HepG2 (cell line): Measurements from ENCODE around the gene ATIC. TPM values are rescaled to one million over a fixed set of nuclear protein-coding genes. Genes with fewer than 3 reads are reported as not detected.

Experiments
- AFF4 ChIP-seq: sonication (generic); formaldehyde crosslinking; IDR thresholded peaks from 2 replicates; pipeline ENCODE4 v1.4.0; 2020; ENCODE audit warnings: missing genetic modification reagents
- AGO2 ChIP-seq: fragments of 200-400 bp; formaldehyde crosslinking; optimal IDR thresholded peaks from 2 replicates; pipeline ENCODE3; 2017; ENCODE audit warnings: mild to moderate bottlenecking, low read depth, low read length, moderate library complexity
- AHR ChIP-seq: IDR thresholded peaks from 2 replicates; pipeline ENCODE4 v1.6.1; 2018; ENCODE audit warnings: missing genetic modification reagents, missing compliant biosample characterization
- ASH2L ChIP-seq: fragments of 300-600, 200-600 bp; sonication (generic); IDR thresholded peaks from 2 replicates; pipeline ENCODE4 v1.7.0; 2017; ENCODE audit warnings: low read depth, mild to moderate bottlenecking, moderate library complexity, mixed read lengths, low read length; ENCODE audit not compliant: insufficient read length
- ATF4 ChIP-seq, 2 experiments: fragments of 450-650 bp in 1 of 2; sonication (generic) in 1 of 2; formaldehyde crosslinking; IDR thresholded peaks; 2 replicates each; pipeline versions ENCODE4 v1.5.0 to v1.8.0; 2020 to 2022; ENCODE audit warnings: mild to moderate bottlenecking in 1 of 2, missing genetic modification reagents in 1 of 2
- ATF7-NPFF ChIP-seq: sonication (generic); formaldehyde crosslinking; IDR thresholded peaks from 2 replicates; pipeline ENCODE4 v1.8.1; 2023; ENCODE audit warnings: mild to moderate bottlenecking, low read depth, missing genetic modification reagents, moderate library complexity
- FLYWCH1 ChIP-seq: sonication (generic); formaldehyde crosslinking; IDR thresholded peaks from 2 replicates; pipeline ENCODE4 v1.8.1; 2023; ENCODE audit warnings: mild to moderate bottlenecking, missing genetic modification reagents
- FOXK2 ChIP-seq: fragments of 450-650 bp; IDR thresholded peaks from 2 replicates; pipeline ENCODE4 v1.6.1; 2016
- FOXO1 ChIP-seq: sonication (generic); formaldehyde crosslinking; IDR thresholded peaks from 2 replicates; pipeline ENCODE4 v1.4.0; 2020; ENCODE audit warnings: missing genetic modification reagents
- HNRNPUL1 ChIP-seq: fragments of 200-400 bp; formaldehyde crosslinking; IDR thresholded peaks from 2 replicates; pipeline ENCODE4 v1.6.1; 2017; ENCODE audit warnings: low read depth, mild to moderate bottlenecking, low read length, moderate library complexity
- HOMEZ ChIP-seq: IDR thresholded peaks from 2 replicates; pipeline ENCODE4 v1.6.1; 2016; ENCODE audit warnings: low read depth
- POLR2G ChIP-seq: fragments of 200-400 bp; formaldehyde crosslinking; IDR thresholded peaks from 2 replicates; pipeline ENCODE4 v1.6.1; 2018; ENCODE audit warnings: mild to moderate bottlenecking, low read depth, low read length, moderate library complexity
- RBM22 ChIP-seq: fragments of 200-400 bp; formaldehyde crosslinking; optimal IDR thresholded peaks from 2 replicates; pipeline ENCODE3; 2017; ENCODE audit warnings: mild to moderate bottlenecking, low read length, moderate library complexity
- SOX6 ChIP-seq, 2 experiments: fragments of 450-650 bp in 1 of 2; sonication (generic) in 1 of 2; formaldehyde crosslinking in 1 of 2; IDR thresholded peaks; 2 replicates each; pipeline versions ENCODE4 v1.4.0 to v1.6.1; 2017 to 2020; ENCODE audit warnings: antibody characterized with exemption in 1 of 2, mild to moderate bottlenecking in 1 of 2, missing genetic modification reagents in 1 of 2
- TEAD3 ChIP-seq: optimal IDR thresholded peaks from 2 replicates; pipeline ENCODE3; 2016; ENCODE audit warnings: borderline replicate concordance
- TOPORS ChIP-seq: sonication (generic); formaldehyde crosslinking; IDR thresholded peaks from 2 replicates; pipeline ENCODE4 v1.8.0; 2023; ENCODE audit warnings: mild to moderate bottlenecking, missing genetic modification reagents
- ZBTB44 ChIP-seq: sonication (generic); formaldehyde crosslinking; IDR thresholded peaks from 2 replicates; pipeline ENCODE4 v1.4.0; 2020; ENCODE audit warnings: missing genetic modification reagents
- ZNF441 ChIP-seq: sonication (generic); formaldehyde crosslinking; IDR thresholded peaks from 2 replicates; pipeline ENCODE4 v1.7.0; 2021; ENCODE audit warnings: missing genetic modification reagents, borderline replicate concordance
- ZNF691 ChIP-seq: sonication (generic); formaldehyde crosslinking; IDR thresholded peaks from 2 replicates; pipeline ENCODE4 v1.4.0; 2020; ENCODE audit warnings: missing genetic modification reagents, low read depth, mild to moderate bottlenecking, borderline replicate concordance
- ZNF850 ChIP-seq: sonication (generic); formaldehyde crosslinking; conservative IDR thresholded peaks from 2 replicates; pipeline ENCODE4 v1.9.0; 2021; ENCODE audit warnings: mild to moderate bottlenecking, missing genetic modification reagents
- polyA plus RNA-seq, 8 experiments: library from polyadenylated mRNA; depleted of rRNA in 3 of 8; stranded (reverse) in 7 of 8; unstranded in 1 of 8; fragments of >200 nt; fragmentation: Illumina TruSeq in 4 of 8; extraction: Trizol in 4 of 8; gene quantifications; 2 replicates each; pipeline versions ENCODE4 v1.2.1 to v1.2.3, GENCODE V29; 2011 to 2016; ENCODE audit warnings: low read depth in 4 of 8, missing spikeins in 1 of 8, mixed read lengths in 1 of 8; ENCODE audit not compliant: insufficient read depth in 1 of 8
- total RNA-seq, 5 experiments: library from RNA; depleted of rRNA; stranded (reverse); fragments of >200 nt; fragmentation: Illumina TruSeq; extraction: Trizol; gene quantifications; 2 replicates each; pipeline ENCODE4 v1.2.3, GENCODE V29; 2016; ENCODE audit warnings: low read depth in 1 of 5

ATIC gene
- total and polyA plus RNA-seq, 2 of the 13 experiments (the other 11 are each of a cell fraction or from before 2014, with no cell fraction given), result 89.8 to 146 TPM

- TF ChIP-seq TOPORS (CRISPR knock-in tag), result no peak
- peak; percentile 97 for TF ChIP-seq RBM22
- no peak for TF ChIP-seq ASH2L
- TF ChIP-seq AGO2, result peak; percentile 21
- no peak for TF ChIP-seq FLYWCH1 (CRISPR knock-in tag)
- TF ChIP-seq ZNF441 (CRISPR knock-in tag), result no peak
- TF ChIP-seq AHR, result no peak
- no peak for TF ChIP-seq HOMEZ
- no peak for TF ChIP-seq ZBTB44 (CRISPR knock-in tag)
- no peak for TF ChIP-seq FOXK2
- no peak for TF ChIP-seq HNRNPUL1
- no peak for TF ChIP-seq FOXO1
- TF ChIP-seq POLR2G, result peak; percentile 46; the same call in 1 of the 2 replicates
- no peak for TF ChIP-seq ATF7-NPFF
- TF ChIP-seq TEAD3 (CRISPR knock-in tag), result no peak
- TF ChIP-seq ZNF691 (CRISPR knock-in tag), result no peak
- no peak for TF ChIP-seq ZNF850
- TF ChIP-seq AFF4 (CRISPR knock-in tag), result peak; percentile 84; the same call in 1 of the 2 replicates
- no peak for TF ChIP-seq ATF4 (CRISPR knock-in tag; IDR thresholded peaks at IDR 0.05)
- no peak for TF ChIP-seq SOX6 (IDR thresholded peaks at IDR 0.05)
- TF ChIP-seq SOX6 (CRISPR knock-in tag; IDR thresholded peaks at IDR 0.05), result no peak
Observed at GRCh38 chr2:215361211-215361875, 49.5 kb downstream of the ATIC start (continued).
